GM13976 (cell line): ENCODE data around the gene SH3PXD2B.

Experiments used
- DNase-seq: peaks from one replicate; pipeline ENCODE4 v3.0.0; 2012; ENCODE audit warnings: low spot score
- in situ Hi-C: fragments of 300-500 bp; cut with MboI; formaldehyde crosslinking; loops from one replicate; pipeline ENCODE4 v1.12.0; 2022; ENCODE audit warnings: low sequenced_read_pairs, mixed read lengths, inconsistent platforms; ENCODE audit not compliant: unreplicated experiment
- TF ChIP-seq, protein P1 (sequence below): IDR thresholded peaks from 2 replicates; pipeline ENCODE4 v1.5.1; 2012; ENCODE audit warnings: borderline replicate concordance, mild to moderate bottlenecking; ENCODE audit not compliant: insufficient read depth; ENCODE audit errors: extremely low read depth, missing control alignments, control extremely low read depth

The SH3PXD2B gene

DNA sequence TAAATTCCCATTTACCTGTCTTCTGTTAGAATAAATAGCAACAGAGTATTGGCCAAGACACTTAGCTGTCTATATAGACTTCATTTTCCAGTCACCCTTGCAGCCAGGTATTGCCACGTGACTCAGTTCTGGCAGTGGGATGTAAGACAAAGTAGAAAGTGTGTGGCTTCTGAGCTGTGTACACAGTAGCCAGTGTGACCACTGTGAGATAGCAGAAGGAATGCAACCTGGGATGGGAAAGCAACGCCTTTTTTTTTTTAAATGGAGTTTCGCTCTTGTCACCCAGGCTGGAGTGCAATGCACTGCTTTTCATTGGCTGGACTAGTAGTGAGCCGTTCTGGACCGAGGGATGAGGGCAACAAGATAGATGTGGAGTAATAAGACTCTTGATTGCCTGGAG lies 106.2 kb downstream of the SH3PXD2B start:
- DNase-seq = no peak
- TF ChIP-seq, protein P1, sequence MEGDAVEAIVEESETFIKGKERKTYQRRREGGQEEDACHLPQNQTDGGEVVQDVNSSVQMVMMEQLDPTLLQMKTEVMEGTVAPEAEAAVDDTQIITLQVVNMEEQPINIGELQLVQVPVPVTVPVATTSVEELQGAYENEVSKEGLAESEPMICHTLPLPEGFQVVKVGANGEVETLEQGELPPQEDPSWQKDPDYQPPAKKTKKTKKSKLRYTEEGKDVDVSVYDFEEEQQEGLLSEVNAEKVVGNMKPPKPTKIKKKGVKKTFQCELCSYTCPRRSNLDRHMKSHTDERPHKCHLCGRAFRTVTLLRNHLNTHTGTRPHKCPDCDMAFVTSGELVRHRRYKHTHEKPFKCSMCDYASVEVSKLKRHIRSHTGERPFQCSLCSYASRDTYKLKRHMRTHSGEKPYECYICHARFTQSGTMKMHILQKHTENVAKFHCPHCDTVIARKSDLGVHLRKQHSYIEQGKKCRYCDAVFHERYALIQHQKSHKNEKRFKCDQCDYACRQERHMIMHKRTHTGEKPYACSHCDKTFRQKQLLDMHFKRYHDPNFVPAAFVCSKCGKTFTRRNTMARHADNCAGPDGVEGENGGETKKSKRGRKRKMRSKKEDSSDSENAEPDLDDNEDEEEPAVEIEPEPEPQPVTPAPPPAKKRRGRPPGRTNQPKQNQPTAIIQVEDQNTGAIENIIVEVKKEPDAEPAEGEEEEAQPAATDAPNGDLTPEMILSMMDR = no peak
- in situ Hi-C loops = no loop called here

DNA sequence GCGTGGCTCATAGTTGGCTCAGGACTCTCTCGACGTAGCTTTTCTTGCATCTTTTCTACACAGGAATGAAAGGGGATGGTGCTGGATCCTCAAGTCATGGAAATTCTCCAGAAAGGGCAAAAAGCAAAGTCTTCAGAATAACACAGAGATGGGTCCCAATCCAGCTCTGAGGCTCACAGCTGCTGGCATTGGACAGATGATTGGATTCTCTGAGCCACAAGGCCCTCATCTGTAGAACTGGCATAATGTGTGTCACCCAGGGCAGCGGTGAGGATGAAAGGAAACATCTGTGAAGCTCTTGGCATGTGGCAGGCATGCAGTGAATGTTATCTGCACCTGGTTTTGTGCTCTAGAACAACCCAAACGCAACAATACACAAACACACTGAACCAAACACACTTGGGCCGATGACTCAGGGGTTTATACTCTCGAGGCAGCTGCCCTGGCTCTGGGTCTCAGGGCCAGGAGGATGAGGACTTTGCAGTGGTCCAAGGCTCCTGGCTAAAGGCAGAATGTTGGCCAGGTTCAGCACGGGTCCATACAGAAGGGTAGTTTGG lies 106.8 kb downstream of the SH3PXD2B start:
- TF ChIP-seq, protein P1 = no peak
- DNase-seq = no peak
- in situ Hi-C loops = no loop called here

DNA sequence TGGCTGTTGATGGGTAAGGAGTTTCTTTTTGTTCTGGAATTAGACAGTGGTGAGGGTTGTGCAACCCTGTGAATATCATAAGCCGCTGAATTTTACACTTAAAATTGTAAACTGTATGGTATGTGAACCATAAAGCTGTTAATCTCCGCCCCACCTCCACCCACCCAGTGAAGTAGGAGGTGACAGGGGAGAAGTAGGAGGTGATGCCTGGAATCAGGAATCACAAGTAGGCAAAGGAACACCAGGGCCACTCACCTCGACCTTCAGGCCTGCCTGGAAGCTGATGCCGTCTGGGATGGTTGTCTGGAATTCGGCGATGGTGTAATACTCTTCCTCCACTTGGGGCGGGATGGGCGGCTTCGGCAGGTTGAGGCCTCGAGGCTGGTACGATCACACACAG lies 108.4 kb downstream of the SH3PXD2B start:
- in situ Hi-C loops = no loop called here
- TF ChIP-seq, protein P1 = no peak

DNA sequence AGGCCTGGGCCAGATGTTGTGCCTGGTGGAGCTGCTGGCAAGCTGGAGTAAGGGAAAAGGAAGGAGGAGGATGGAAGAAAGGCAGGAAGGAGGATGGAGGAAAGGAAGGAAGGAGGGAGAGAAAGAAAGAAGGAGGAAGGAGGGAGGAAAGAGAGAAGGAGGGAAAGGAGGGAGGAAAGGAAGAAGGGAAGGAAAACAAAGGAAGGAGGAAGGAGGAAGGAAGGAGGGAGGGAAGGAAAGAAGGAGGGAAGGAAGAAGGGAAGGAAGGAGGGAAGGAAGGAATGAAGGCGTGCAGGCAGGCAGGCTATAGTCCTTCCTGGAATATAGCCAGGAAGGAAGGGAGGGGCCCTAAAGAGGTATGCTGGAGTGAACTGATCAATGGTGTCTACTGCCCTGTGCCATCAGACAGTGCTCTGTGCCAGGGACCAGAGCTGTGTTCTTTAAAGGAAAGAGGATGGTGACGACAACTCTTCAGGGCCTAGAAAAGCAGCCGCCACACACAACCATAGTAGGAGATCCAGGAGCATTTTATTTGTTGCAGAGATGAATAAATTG lies 109.4 kb downstream of the SH3PXD2B start:
- TF ChIP-seq, protein P1 = no peak
- no peak for DNase-seq
- in situ Hi-C loops = no loop called here

More for the DNA sequence above, 108.4 kb downstream of the SH3PXD2B start:
- DNase-seq = no peak

DNA sequence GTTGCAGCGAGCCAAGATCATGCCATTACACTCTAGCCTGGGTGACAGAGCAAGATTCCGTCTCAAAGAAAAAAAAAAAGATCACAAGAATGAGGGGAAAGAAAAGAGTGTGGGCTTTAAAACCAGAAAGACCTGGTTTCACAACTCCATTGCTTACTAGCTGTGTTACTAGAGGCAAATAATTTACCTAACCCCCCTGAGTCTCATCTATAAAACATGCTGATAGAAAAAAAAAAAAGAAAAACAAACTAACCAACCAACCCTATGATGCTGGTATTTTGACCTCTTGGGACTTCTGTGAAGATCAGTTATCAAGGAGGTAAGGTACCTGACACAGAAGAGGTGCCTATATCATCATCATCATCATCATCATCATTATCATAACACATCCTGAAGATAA lies 110.6 kb downstream of the SH3PXD2B start:
- no peak for DNase-seq
- in situ Hi-C loops = no loop called here
- TF ChIP-seq, protein P1 = no peak

DNA sequence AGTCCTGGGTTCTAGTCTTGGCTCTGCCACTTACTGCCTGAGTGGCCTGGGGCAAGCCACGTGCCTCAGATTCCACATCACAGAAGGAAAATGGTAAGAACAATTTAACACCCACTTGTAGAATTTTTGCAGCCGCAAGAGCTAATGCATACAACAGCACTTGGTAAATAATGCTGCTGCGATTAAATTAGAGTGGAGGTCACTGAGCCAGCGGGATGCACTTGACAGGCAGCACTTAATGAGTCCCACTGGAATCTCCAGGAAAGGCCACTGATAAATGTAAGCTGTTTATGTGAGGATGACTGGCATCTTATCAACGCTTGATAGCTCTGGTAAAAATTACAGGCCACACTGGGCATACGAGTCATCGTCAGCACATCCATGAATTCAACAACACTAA lies 111.4 kb downstream of the SH3PXD2B start:
- in situ Hi-C loops = no loop called here
- TF ChIP-seq, protein P1 = no peak

More for the DNA sequence above, 111.4 kb downstream of the SH3PXD2B start:
- DNase-seq = no peak
